HG03571 (cell line): ENCODE results near the gene ODAD3.
A peak's percentile ranks its signal among the peaks of the same experiment; 100 is the strongest.
"Not testable (repeated sequence)": the region's sequence is repeated elsewhere in the genome, so short reads cannot be mapped to it uniquely, and the experiment has no call there.

Source experiments
- ATAC-seq: cut with Tn5 transposase; IDR thresholded peaks from one replicate; pipeline ENCODE4 v1.9.1; 2021; ENCODE audit not compliant: unreplicated experiment

ODAD3 gene

DNA sequence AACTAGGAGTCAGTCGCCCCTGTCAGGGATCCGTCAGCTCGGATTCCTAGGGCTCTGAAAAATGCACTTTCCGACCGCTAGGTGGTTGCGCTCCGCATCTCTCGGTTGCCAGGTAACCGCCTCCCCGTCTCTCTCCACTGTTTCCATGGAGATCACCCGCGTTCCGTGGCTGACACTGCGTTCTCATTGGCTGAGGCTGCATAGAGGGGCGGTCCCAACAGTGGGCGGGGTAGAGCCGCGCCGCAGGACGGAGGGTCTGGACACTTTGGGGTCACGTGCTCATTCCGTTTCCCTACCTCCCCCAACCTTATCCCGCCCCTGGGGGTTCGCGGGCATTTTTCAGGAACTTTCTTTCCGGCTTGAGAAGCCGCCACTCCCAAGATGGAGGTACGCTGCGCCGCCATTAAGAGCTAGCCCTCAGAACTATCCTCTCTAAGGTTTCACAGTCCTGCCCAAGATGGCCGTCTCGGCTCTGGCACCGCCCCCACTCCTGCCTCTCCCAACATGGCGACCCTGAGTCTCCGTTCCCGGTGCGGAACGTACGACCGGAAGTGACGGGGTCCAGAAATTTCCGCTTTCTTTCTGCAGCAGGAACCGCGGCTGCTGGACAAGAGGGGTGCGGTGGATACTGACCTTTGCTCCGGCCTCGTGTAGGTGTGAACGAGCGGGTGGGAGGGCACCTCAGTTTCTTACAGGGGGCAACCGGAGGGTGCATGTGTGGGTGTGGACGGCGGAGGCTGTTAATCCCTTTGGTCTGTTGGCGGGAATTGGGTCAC, at the start of gene ODAD3, which contains the start of gene PRKCSH:
TSS of gene ODAD3 (minus strand) at position 65 of the 776 bp plus-strand sequence. CDS start 105 bp downstream, outside the sequence.
TSS of gene PRKCSH (plus strand) at position 579 of the 776 bp plus-strand sequence. CDS start 483 bp downstream, outside the sequence.
- ATAC-seq: peak; percentile 91

DNA sequence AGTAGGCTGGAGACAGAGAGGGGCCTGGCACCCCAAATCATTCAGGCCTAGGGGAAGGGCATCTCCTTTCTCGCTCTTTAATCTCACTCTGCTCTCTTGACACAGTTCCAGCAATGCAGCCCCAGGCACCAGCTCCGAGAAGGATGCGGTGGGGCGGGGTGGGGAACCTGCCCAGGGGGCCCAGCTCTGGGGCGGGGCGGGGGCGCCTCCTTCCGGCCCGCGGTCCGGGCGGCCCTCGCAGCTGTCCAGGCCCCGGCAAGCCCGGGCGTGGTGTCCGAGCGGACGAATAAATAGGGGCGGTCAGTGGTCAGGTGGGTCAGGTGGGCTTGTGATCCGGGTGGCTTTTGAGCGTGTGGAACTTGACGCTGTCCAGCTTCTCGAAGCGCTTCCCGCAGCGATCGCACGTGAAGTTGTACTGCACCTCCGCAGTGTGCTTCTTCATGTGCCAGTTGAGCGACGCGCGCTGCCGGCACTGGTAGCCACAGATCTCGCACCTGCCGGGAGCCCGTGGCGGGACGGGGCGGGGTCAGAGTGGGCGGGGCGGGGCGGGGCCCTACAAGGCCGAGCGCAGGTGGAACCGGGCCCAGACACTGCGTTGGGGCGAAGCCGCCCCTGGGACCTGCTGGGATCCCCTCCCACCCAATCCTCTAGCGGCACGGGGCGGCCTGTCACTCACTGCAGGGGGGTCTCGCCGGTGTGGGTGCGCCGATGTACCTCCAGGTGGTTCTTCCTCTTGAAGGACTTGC, 48.6 kb upstream of the ODAD3 start:
- ATAC-seq: no peak

DNA sequence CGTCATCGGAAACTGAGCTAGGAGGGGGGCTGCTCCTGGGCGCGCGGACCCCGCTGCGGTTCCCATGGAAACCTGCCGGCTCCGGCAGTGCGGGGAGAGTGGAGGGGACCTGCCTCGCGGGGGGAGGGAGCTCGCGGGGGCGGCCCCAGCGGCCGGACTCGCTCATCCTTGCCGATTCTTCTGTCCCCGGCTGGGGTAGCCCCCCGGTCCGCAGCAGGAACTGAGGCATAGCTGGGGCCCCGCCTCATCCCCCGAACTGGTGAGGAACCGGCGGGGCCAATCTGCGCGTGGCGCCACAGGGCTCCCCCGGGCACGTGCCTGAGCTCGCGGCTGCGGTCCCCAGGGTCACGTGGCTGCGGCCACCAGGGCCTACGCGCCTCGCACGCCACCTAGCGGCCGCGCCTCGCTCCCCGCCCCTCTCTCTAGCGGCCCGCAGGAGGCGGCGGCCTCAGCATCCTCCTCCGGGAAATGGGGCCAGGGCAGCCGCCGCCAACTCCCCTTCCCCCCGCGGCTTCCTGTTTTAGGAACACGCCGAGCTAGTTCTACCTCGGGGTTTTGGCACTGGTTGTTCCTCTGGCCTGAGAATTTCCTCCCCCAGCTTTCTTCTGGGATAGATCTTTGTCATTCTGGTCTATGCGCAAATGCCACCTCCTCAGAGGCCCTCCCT, 47.6 kb upstream of the ODAD3 start:
- ATAC-seq: peak; percentile 45

DNA sequence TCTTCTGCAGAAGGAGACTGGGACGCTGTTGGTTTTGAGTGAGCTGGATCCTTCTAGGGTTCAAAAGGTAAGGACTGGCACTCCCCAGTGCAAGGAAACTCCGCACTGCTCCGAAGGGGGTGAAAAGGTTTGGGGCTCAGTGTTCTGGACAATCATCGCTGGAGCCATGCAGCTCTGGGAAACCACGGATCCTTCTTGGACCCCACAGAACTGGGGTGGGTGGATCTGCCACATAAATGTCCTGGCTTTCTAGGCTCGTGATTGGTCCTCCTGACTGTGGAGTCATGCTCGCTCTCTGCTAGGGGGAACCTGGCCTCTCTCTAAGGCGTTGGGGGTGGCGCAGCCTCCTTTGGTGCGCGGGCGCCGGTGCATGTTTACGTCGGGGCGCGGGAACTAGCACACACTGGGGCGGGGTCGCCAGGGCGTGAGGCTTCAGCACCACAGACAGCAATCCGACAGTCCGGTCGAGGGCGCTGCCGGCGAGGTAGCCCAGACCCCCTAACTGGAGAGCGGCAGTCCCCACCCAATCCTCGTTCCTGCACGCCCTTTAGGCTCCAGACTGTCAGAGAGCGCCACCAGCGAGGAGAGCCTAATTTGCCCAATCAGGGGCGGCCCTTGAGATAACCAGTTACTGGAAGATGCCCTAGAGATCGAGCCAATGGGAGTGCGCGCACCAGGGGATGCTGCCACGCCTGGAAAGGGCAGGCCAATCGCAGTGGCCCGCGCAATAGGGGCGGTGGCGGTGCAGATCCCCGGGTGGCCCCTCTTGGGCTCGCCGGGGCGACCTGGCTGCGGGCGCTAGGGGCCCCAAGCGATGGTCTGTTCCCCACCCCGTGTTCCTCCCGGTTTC, 46.8 kb upstream of the ODAD3 start:
- ATAC-seq: peak; percentile 42

DNA sequence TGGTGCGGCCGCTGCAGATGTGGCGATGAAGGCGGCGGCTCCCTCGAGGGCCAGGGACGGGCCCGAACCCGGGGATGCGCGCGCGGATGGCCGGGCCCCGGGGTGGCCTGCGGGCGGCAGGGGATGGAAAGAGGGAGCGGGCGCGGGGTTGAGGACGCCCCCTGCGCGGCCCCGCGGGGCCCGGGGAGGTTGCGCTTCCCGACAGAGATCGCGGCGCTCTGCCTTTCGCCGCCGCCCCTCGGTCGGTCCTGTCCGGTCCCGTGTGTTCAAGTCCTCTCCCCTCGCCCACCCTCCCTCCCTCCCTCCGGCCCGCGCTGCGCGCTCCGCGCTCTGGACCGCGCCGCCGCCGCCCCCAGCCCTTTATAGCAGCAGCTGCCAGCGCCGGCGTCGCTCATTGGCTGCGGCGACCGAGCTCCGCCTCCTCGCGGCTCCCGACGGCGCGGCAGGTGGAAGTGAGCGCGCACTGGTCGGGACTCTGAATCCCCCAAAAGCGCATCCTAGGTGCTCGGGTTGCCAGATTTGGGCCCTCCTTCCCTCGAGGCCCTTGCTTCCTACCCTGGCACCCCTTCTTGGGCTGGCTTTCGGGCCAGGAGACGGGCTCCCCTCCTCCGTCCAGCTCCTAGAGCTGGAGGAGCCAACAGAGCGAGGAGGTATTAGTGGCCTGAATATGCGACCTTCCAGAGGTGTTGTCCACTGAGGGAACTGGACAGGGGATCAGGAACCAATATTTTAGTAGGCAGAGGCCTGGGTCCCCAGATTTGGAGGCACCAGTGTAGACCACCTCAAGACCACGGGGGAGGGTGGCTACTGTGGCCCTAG, 46.0 kb upstream of the ODAD3 start, which contains the start of gene ELAVL3:
TSS of gene ELAVL3 (minus strand) at position 332 of the 819 bp plus-strand sequence. CDS start 438 bp downstream, outside the sequence.
- no peak for ATAC-seq

DNA sequence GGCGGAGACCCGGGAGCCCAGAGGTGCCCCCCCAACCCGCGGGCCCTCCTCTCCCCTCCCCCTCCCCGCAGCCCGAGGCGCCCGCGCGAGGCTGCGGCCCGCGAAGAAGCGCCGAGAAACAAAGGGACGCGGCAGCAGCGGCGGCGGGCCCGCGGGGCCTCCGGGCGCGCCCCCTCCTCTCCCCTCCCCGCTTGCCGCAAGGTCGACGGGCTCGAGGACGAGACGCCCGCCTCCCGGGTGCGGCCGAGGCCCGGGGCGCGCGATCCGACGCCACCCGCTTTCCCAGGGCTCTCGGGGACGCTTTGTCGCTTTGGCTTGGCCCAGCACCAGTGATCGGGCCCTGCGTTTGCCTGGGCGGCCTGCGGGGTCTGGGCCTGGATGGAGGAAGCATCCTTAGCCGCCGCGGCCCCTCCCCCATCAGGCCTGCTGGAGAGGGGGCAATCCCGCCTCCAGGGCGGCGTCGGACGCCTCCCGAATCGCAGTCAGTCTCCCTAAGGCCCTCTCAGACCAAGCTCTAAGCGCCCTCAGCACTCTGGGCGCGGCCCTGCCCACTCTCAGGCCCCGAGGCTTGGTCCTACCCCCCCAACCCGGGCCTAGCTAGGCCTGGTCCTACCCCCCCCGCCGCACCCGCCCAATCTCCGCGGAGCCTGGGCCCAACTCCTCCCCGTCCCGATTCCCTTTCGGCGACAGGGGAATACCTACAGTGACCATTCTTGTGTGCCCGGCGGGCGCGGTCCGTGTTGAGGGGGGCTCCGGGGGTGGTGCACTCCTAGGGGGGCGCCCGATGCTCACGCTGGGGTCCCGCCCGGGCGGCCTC, 45.2 kb upstream of the ODAD3 start:
- no peak for ATAC-seq

DNA sequence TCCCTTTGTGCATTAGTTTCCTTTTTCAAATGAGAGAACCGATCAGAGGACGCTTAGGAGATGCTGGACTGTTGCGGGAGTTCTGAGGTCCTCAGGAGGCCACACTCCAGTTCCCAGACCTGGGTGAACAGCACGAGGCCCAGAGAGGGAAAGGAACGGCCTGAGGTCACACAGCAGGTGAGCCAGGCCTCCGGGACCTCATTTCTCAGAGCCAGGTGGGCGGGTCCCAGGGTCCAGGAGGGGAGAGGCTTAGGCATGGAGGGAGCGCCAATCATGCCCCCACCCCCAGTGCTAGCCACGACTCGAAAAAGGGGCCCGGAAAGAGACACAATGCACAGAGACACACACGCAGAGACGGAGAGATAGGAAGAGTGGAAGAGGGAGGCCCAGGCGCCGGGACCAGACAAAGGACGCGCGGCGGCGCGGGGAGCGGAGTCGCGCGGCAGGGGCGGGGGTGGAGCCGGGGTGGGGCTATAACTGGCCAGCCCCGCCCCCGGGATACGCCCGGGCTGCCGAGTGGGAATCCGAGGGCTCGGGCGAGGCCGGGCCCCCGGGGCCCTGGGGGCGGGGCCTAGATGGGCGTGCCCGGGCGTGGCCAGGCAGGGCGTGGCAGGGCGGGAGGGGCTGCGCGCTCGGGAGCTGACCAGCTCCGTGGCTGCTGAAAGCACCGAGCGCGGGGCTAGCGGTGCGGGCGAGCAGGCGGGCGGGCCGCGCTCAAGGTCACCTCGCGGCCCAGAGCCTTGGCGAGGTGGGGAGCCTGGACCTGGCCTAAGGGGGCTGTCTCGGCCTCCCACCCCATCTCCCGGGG, 44.4 kb upstream of the ODAD3 start:
- ATAC-seq: no peak

DNA sequence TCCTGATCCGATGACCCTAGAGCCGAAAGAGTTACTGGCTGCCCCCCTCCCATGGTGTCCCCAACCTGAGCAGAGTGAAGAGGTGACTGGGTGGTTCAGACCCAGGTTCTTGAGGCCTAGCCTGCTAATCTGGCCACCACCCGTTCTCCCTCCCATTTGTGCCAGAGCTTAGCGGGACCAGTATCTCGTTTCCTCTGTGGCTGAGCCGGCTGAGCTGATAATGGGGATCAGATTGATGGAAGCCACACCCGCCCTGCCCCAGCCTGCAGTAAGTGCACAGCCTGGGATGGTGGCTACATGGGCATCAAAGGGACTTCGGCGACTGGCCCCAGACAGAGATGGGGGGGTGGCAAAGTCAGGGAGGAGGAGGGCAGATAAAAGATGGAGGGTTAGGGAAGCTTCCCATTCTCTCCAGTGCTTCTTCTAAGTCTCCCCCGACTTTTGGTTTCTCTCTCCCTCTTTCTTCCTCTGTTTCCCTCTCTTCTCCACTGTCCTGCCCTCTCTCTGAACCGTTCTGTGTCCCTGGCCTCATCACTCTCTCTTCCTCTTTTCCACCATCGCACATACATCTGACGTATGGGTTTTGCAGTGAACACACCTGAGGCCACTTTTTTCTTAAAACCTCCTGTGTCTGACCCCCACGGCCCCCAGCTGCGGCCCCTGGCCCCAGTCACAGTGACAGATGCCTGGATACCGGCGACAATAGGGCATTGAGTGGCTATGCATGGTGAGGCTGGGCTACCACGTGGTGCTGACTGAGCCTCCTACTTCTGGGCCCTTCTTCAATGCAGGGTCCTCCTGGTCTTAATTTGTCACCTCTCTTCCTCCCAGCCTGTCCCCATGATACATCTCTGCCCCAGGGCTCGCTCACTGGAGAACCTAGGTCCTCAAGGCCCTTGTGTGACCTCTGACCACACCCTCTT, 43.5 kb upstream of the ODAD3 start:
- ATAC-seq: no peak

DNA sequence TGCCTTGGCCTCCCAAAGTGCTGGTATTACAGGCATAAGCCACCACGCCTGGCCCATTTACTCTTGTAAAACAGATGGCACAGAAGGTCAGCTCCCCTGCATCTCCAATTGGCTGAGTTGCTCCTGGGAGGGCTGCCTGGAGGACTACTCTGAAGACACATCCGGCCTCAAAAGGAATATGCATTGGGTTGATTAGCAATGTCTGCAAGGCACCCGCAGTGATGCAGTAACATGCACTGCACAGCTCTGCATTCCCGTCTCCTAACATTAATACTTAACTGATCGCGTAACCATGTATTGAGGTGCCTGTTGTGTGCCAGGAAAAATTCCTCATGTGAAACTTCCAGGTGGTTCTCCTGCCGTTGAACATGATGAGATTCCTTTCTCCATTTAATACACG, 40.9 kb upstream of the ODAD3 start:
- no peak for ATAC-seq

DNA sequence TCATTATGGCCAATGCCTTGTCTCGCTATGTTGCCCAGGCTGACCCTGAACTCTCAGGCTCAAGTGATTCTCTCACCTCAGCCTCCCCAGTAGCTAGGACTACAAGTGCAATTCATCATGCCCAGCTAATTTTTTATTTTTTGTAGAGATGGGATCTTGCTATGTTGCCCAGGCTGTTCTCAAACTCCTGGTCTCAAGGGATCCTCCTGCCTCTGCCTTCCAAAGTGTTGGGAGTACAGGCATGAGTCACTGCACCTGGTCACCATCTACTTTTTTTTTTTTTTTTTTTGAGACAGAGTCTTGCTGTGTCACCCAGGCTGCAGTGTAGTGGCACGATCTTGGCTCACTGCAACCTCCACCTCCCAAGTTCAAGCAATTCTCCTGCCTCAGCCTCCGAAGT, 40.4 kb upstream of the ODAD3 start:
- ATAC-seq: not testable (repeated sequence)

DNA sequence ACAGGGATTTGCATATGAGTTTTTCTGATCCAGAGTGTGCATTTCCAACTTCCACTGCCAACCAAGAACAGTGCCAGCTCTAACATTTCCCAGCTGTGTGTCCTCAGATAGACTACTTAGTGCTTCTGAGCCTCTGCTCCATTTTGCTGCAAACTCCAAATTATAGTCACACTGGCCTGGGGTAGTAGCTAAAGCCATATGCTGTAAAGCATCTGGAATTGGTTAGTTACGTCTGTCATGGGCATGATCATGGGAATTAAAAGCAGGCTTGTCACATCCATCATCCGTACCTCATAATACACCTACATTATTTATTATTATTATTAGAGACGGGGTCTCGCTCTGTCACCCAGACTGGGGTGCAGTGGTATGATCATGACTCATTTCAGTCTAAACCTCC, 38.8 kb upstream of the ODAD3 start:
- ATAC-seq: no peak

DNA sequence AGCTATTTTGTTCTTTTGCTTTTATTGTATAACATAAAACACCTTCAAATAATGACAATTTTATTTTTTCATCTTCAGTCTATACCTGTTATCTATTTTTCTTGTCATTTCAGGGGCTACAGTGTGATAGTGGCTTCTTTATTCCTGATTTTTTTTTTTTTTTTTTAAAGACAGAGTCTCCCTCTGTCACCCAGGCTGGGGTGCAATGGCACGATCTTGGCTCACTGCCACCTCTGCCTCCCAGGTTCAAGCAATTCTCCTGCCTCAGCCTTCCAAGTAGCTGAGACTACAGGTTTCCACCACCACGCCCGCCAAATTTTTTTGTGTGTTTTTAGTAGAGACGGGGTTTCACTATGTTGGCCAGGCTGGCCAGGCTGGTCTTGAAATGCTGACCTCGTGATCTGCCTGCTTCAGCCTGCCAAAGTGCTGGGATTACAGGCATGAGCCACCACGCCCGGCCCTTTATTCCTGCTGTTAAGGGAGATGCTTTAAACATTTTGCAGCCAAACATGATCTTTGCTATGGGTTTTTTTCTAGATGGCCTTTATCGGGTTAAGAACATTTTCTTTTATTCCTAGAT, 33.4 kb upstream of the ODAD3 start:
- not testable (repeated sequence) for ATAC-seq

DNA sequence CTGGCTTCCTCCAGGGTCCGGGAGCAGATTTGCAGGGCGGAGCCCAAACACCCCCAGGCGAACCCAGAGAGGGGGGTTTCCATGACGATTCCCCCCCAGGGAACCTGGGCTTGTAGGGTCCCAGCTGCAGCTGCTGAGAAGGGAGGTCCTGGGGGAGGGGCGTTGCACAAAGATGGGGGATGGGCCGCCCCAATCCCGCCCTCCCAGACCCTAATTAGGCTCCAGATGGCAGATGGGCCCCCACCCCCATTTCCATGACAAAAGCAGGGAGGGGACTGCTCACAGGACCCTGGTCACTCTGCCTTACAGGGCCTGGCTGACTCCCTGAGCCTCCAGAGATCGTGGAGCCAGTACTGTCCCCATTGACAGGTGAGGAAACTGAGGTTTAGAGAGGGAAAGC, 30.7 kb upstream of the ODAD3 start:
- ATAC-seq: no peak

DNA sequence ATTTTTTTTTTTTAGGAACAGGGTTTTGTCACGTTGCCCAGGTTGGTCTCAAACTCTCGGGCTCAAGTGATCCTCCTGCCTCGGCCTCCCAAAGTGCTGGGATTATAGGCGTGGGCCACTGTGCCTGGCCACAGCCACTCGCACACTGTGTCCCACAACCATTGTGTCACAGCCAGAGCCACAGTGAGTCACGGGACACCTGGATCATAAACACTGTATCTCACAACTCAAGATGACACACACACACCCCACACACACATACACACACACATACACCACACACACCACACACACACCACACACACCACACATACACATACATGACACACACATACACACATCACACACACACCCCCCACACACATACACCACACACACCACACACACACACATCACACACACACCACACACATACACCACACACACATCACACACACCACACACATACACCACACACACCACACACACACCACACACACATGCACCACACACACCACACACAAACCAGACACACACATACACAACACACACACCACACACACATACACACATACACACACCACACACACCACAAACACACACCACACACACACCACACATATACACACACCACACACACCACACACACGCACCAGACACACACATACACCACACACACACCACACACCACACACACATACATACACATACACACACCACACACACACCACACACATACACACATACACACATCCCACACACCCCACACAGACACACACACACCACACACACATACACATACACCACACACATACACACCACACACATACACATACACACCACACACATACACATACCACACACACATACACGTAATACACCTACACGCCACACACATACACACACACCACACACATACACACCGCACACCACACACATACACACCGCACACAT, 29.7 kb upstream of the ODAD3 start:
- ATAC-seq: no peak

DNA sequence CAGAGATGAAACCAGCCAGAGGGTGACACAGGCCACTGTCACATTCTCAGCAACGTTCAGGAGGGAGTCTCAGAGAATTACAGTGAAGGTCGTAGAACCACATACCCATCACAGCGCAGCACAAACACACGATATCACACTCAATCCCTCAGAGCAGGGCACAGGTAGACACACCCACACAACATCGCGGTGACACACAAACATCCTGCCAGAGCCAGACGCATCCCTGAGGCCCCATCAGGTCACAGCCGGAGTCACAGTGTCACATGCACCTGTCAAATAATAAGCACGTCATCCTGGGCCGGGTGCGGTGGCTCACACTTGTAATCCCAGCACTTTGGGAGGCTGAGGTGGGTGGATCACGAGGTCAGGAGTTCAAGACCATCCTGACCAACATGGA, 28.5 kb upstream of the ODAD3 start:
- ATAC-seq: no peak

DNA sequence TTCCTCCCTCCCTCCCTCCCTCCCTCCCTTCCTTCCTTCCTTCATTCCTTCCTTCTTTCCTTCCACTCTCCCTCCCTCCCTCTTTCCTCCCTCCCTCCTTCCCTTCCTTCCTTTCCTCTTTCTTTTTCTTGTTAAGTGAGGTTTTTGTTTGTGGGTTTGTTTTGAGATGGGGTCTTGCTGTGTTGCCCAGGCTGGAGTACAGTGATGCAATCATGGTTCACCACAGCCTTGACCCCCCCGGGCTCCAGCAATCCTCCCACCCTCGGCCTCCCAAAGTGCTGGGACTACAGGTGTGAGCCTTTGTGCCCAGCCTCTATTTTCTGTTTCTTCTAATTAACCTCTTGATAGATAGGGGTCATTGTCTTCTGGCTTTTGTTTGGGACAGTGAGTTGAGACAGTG, 26.5 kb upstream of the ODAD3 start:
- ATAC-seq: no peak
